Lung (tissue), 12 donors: ENCODE results near the gene TEX30. TPM values are rescaled to one million over a fixed set of nuclear protein-coding genes. Genes with fewer than 3 reads are reported as not detected.

Experiments used
- ATAC-seq: fragments of 200-7000 bp; cut with Tn5 transposase; one replicate; pipeline ENCODE4 v1.9.1; 2020; ENCODE audit warnings: moderate number of reproducible peaks; ENCODE audit not compliant: insufficient read depth, low FRiP score
- DNase-seq, 3 donors: peaks; one replicate each; pipeline ENCODE4 v3.0.0-alpha.2; 2013 to 2017
- H3K27ac ChIP-seq, 2 donors: one replicate each; pipeline ENCODE4 v1.5.1; 2013; ENCODE audit warnings: mild to moderate bottlenecking in 2 of 2, moderate library complexity in 2 of 2, control low read depth in 1 of 2, inconsistent platforms in 1 of 2, low read depth in 1 of 2, low read length in 1 of 2
- H3K27me3 ChIP-seq, 3 donors: one replicate each; pipeline ENCODE4 v1.5.1; 2013; ENCODE audit warnings: low read length in 2 of 3; ENCODE audit not compliant: control insufficient read depth in 3 of 3, insufficient read depth in 3 of 3
- H3K36me3 ChIP-seq, 4 donors: one replicate each; pipeline ENCODE4 v1.5.1; 2013; ENCODE audit warnings: low read length in 4 of 4, mild to moderate bottlenecking in 1 of 4, moderate library complexity in 1 of 4; ENCODE audit not compliant: control insufficient read depth in 4 of 4, insufficient read depth in 4 of 4
- H3K4me1 ChIP-seq, 5 donors: one replicate each; pipeline ENCODE4 v1.5.1; 2013; ENCODE audit warnings: low read length in 5 of 5, mild to moderate bottlenecking in 2 of 5, moderate library complexity in 1 of 5; ENCODE audit not compliant: control insufficient read depth in 5 of 5, insufficient read depth in 5 of 5
- H3K4me3 ChIP-seq: one replicate; pipeline ENCODE4 v1.5.1; 2013; ENCODE audit warnings: mild to moderate bottlenecking, control low read depth, moderate library complexity
- H3K9ac ChIP-seq, 2 donors: one replicate each; pipeline ENCODE4 v1.5.1; 2013; ENCODE audit warnings: low read length in 2 of 2, control low read depth in 1 of 2; ENCODE audit not compliant: insufficient read depth in 1 of 2
- H3K9me3 ChIP-seq, 4 donors: one replicate each; pipeline ENCODE4 v1.5.1; 2013; ENCODE audit warnings: low read length in 3 of 4, mild to moderate bottlenecking in 1 of 4, moderate library complexity in 1 of 4; ENCODE audit not compliant: control insufficient read depth in 4 of 4, insufficient read depth in 3 of 4
- WGBS, 2 donors: extraction: QIAGEN DNeasy Blood & Tissue Kit; methylation state at CpG; one replicate each; pipeline ENCODE4 v1.1.7; 2013; 5-methylcytosine and 5-hydroxymethylcytosine counted together
- polyA plus RNA-seq, 2 donors: library from polyadenylated mRNA; stranded (reverse); fragments of 200-250 nt; gene quantifications; one replicate each; pipeline ENCODE4 v1.2.1, GENCODE V29; 2013
- total RNA-seq, 2 donors: library from RNA; depleted of rRNA in 1 of 2; stranded (reverse); fragments of >200 nt in 1 of 2; gene quantifications; one replicate each; pipeline ENCODE4 v1.2.1, GENCODE V29; 2014 to 2021
- TF ChIP-seq, protein P1 (sequence below): IDR thresholded peaks from 2 replicates; pipeline ENCODE4 v1.5.1; 2012; ENCODE audit warnings: mild to moderate bottlenecking; ENCODE audit errors: control extremely low read depth, extremely low read depth
- donor health status: control.
- donor health status: control.
- donor health status: Bipolar disorder and iron deficiency.
- donor health status: healthy.
- donor health status: DM: yes; HTN: yes; CAD: no.

TEX30 gene
- total and polyA plus RNA-seq, 4 donors = 5.1 to 12.4 (median 8.6) TPM

DNA sequence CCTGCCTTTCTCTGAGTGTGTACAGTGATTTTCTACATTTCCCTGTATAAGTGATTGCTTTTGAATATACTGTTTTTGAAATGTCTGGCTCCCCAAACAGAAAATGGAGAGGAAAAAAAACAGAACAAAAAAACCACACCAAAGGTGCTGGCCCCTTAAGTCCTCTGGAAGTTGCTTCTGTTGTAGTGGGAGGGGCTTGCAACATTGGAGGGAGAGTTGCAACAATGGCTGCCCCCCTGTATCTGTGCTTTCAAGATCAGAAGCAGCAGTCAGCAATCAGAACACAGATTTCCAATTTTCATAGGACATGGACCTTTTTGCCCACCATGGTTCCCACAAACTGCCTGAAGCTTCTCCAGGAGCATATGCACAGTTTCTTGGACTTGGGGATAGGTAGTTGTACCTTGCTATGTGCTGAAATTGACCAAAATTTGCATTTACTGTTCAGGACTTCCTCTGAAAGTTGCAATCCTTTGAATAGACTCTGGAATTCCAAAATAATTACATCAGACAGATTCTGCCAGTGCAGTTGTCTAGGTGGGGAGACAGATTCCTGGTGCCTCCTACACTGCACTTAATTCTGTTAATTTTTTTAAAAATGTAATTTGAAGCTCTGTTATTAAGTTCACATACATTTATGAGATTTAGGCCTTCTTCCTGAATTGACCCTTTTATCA is 39.2 kb upstream of the TEX30 start:
- Histone ChIP-seq H3K27me3 (no peaks in the 10 kb centered on the region), H3K27ac (no peak overlapping the region), H3K9ac (peak overlapping the region in 1 of 2 donors; percentile 16), H3K4me3 (no peak overlapping the region), H3K4me1 (peaks cover 0 to 6% (median 0%) of the 10 kb centered on the region in 5 donors), H3K9me3 (no peaks in the 10 kb centered on the region), H3K36me3 (peaks cover 3 to 17% (median 11%) of the 10 kb centered on the region in 4 donors)
- TF ChIP-seq, protein P1, sequence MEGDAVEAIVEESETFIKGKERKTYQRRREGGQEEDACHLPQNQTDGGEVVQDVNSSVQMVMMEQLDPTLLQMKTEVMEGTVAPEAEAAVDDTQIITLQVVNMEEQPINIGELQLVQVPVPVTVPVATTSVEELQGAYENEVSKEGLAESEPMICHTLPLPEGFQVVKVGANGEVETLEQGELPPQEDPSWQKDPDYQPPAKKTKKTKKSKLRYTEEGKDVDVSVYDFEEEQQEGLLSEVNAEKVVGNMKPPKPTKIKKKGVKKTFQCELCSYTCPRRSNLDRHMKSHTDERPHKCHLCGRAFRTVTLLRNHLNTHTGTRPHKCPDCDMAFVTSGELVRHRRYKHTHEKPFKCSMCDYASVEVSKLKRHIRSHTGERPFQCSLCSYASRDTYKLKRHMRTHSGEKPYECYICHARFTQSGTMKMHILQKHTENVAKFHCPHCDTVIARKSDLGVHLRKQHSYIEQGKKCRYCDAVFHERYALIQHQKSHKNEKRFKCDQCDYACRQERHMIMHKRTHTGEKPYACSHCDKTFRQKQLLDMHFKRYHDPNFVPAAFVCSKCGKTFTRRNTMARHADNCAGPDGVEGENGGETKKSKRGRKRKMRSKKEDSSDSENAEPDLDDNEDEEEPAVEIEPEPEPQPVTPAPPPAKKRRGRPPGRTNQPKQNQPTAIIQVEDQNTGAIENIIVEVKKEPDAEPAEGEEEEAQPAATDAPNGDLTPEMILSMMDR = no peak
- DNase-seq (no peak), ATAC-seq (no peak)

DNA sequence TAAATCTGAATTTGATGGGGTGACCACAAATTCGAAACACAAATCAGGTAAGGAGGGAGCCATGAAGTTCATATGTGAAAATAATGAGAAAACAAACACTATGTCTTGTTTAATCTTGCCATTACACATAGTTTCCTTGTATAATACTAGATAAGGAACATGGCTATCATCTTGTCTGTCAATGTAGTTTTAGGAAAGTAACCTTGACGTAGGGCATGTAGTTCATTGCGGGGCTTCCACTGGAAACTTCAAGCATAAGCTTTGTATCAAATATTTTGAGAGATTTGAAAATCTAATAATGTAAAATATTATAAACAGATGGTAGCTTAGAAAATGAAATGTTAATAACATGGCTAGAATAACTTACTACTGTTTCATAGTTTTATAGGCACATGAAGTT is 34.1 kb upstream of the TEX30 start:
- DNase-seq = no peak
- Histone ChIP-seq H3K27ac (no peak overlapping the region), H3K4me1 (peaks cover 0 to 8% (median 0%) of the 10 kb centered on the region in 5 donors), H3K4me3 (no peak overlapping the region), H3K36me3 (peaks cover 0 to 14% (median 10%) of the 10 kb centered on the region in 4 donors), H3K9ac (no peak overlapping the region), H3K27me3 (no peaks in the 10 kb centered on the region), H3K9me3 (no peaks in the 10 kb centered on the region)
- WGBS, 2 donors = 97 to 99% methylated on average over 3 of the region's 3 CpGs
- TF ChIP-seq, protein P1 = no peak
- ATAC-seq = no peak

DNA sequence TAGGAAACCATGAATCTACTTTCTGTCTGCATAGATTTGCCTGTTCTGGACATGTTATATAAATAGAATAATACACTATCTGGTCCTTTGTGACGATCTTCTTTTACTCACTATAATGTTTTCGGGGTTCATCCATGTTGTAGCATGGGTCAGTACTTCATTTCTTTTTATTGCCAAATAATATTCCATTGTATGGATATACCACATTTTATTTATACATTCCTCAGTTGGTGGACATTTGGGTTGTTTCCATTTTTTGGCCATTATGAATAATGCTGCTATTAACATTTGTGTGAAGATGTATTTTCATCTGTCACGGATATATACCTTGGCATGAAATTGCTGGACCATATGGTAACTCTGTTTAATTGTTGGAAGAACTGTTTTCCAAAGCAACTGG is 32.1 kb upstream of the TEX30 start:
- DNase-seq = no peak
- TF ChIP-seq, protein P1 = no peak
- no peaks in the 10 kb centered on the region for H3K27me3 ChIP-seq
- no peak overlapping the region for H3K27ac ChIP-seq
- H3K4me1 ChIP-seq = peaks cover 0 to 16% (median 5%) of the 10 kb centered on the region in 5 donors
- WGBS, 2 donors = 97 to 98% methylated on average over 3 of the region's 3 CpGs
- no peak for ATAC-seq
- H3K9ac ChIP-seq = no peak overlapping the region
- H3K4me3 ChIP-seq = no peak overlapping the region
- no peaks in the 10 kb centered on the region for H3K9me3 ChIP-seq
- peaks cover 0 to 10% (median 6%) of the 10 kb centered on the region in 4 donors for H3K36me3 ChIP-seq
